NCI-H69 (cell line): ENCODE measurements around the gene TRERF1.

Experiments used
- DNase-seq: peaks from one replicate; lab custom pipeline; 2025; lab: John Stamatoyannopoulos, UW

The TRERF1 gene

DNA sequence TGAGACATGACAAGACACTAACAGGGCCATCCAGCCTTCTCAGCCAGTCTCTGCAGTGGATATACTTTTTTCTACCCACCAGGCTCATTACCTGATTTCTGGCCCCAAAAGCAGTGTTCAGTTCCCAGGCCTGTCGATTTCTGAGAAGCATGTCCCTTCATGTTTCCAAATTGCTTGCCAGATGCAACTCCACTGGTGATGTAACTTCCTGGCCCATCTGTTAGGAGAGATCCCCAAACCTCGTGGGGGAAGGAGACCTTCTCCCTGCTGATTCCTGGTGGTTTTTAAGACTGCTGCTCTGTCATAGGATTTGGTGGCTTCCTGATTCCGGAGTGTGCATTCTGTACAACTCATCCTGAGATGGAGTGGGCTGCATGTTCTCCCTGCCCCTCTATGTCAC lies 202.4 kb downstream of the TRERF1 start:
- peak; percentile 83 for DNase-seq

GRCh38 chr6:42243046-42243445 lies 208.7 kb downstream of the TRERF1 start:
- no peak for DNase-seq

DNA sequence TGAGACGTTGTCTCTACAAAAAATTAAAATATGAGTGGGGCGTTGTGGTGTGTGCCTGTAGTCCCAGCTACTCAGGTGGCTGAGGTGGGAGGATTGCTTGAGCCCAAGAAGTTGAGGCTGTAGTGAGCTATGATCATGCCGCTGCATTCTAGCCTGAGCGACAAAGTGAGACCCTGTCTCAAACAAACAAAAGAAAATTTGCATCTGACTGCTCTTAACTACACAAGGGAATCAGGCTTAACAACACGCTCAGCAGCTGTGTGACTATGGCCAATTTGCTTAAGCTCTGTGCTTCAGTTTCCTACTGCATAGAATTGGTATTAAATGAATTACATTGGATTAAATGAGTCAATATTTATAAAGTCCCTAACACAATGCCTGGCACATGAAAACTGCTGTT lies 209.8 kb downstream of the TRERF1 start:
- DNase-seq: no peak

- no peak for DNase-seq
Measured at GRCh38 chr6:42239736-42240375, 211.9 kb downstream of the TRERF1 start.

- peak; percentile 99 for DNase-seq
Measured at GRCh38 chr6:42239333-42239732, 212.4 kb downstream of the TRERF1 start.

- no peak for DNase-seq
Measured at GRCh38 chr6:42237857-42238256, 213.9 kb downstream of the TRERF1 start.

GRCh38 chr6:42236682-42237473 lies 214.8 kb downstream of the TRERF1 start:
- DNase-seq: no peak

DNA sequence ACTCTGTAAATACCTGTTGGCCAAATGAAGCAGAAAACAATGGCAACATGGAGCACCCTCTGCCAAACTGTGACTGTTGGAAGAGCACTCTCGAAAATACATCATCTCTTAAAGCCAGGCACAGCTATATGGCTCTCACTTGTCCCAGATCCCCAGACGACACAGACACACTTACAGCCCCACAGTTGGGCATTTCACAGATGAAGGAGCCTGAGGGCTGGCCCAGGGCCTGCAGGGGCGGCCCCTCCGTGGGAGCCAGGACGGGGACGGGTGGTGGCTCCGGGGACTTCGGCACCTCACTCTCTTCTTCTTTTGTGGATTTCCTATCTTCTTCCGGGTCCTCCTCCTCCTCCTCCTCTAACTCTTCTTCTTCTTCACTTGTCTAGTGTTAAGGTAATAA lies 215.7 kb downstream of the TRERF1 start:
- DNase-seq: no peak

- no peak for DNase-seq
Measured at GRCh38 chr6:42232035-42232434, 219.7 kb downstream of the TRERF1 start.

DNA sequence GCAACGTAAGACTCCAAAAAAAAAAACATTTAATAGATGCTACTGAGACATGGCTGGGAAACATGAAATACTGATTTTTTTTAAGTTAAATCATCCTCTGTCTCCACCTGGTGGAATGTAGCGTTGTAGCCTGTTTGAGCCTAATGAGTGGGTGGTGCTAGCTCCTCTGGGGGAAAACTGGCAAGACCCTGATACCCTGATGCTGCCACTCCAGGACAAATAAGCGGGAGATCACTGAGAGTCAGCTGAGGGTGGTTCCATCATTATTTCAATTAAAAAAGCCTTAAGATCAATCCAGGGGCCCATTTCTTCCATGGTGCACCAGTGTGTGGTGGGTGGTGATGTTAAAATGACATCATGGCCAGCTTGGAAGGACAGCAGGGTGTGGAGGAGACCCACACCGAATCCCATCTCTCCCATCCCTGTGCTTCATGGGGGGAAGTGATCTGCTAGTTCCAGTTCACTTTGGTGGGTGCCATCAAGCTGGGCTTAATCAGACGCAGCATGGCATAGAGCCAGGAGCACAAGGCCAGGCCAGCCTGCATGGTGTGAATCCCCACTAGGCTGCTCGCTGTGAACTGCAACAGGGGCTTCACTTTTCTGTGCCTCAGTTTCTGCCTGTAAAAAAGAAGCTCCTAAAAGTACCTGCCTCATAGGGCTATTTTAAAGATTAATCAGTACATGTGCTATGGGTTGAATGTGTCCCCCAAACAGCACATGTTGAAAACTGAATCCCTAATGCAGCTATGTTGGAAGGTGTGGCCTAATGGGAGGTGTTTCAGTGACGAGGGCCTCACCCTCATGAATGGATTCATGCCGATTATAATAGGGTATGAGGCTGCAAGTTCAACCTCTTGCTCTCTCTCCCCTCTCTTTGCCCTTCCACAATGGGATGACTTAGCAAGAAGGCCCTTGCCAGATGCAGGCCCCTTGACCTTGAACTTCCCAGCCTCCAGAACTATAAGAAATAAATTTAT lies 221.1 kb downstream of the TRERF1 start:
- DNase-seq: peak; percentile 42

GRCh38 chr6:42229506-42230119 lies 222.1 kb downstream of the TRERF1 start:
- DNase-seq: no peak

GRCh38 chr6:42228305-42228704 lies 223.4 kb downstream of the TRERF1 start:
- DNase-seq: no peak

DNA sequence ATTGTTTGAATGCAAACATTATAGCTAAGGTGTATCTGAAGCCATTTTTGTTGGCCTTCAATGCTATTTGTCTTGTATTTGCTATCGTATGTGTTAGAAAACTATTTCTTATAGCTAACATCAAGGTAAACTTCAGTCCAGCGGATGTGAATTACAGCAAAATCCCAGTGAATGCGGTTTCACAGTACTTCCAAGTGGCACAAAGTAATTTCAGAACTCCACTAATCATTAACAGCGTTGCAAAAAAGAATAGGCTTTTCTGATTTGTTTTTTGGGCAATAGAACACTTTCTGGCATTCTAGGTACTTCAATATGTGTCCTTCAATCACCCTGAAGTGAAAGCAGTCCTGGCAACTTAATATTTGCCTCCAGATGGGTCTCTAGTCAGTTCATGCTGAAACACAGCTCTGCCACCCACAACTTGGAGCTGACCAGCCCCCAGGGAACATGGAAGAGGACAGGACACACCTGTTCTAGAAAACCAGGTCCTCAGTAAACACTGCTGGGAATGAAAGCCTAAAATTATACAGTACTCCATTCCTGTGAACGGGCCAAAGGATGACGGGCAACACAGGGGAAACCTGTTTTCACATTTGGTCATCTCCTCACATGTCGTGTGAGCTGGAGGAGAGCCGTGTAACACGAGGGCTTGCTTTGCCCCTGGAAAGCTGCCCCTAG lies 224.4 kb downstream of the TRERF1 start:
- DNase-seq: peak; percentile 73

DNA sequence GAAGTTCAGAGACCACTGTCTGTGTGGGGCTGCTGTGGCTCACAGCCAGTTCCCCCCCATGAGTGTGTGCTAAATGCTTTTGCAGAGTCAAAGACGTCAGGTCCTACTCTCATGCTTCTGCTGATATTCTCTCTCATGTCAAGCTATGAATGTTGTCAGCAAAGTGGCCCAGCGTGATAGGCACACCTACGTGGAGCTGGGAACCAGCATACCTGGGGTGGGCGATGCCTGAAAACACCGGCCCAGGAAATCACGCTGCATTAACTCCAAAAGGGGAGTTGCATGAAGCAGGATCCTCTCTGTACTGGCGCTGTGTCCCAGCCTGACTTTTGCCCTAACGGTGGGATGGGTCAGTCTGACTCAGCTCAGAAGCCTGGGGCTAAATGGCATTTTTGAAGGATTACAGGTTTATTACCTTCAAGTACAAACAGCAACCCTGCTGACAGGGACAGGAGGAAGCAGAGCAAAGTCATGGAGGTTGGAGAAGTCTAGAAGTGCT lies 225.0 kb downstream of the TRERF1 start:
- DNase-seq: peak; percentile 97

DNA sequence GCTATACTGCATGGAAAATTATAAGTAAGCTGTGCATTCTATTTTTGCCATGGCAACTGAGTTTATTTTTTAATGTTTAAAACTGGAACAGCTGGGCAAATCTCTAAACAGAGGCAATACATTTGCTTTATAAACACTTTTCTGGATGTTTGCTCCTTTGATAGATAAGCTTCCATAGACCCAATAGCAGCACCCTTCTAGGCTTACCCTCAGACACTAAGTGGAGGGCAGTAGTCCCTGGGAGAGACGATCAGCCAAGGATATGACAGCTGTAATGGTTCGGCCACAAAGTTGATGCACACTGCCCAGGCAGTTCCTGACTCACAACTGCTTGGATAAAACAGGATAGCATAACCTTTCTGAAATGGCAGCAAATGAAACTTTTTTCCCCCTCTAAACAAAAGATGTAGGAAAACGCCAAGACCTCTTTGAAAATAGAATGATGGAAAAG lies 225.5 kb downstream of the TRERF1 start:
- DNase-seq: peak; percentile 61

GRCh38 chr6:42225419-42225818 lies 226.3 kb downstream of the TRERF1 start:
- no peak for DNase-seq

GRCh38 chr6:42225029-42225339 lies 226.7 kb downstream of the TRERF1 start:
- DNase-seq: no peak

GRCh38 chr6:42224222-42225028 lies 227.3 kb downstream of the TRERF1 start:
- DNase-seq: peak; percentile 61

- peak; percentile 27 for DNase-seq
Measured at GRCh38 chr6:42222448-42222847, 229.3 kb downstream of the TRERF1 start.

DNA sequence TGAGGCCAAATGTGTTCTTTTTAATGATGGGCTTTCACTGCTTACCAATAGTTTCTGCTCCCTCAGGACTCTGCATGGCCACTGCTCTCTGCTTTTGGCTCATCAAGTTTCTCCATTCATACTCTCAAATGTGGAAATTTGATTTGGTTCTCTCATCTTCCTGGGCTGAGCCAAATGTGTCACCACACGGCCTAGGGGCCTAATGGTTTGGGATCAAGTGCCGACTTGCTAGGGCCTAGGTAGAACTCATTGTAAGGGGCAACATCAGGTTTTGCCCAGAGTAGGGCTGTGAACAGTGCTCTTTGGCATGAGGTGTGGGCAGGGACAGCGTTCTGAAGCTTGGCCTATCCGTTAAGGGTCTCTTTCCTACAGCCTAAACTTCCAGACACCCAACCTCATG lies 230.2 kb downstream of the TRERF1 start:
- no peak for DNase-seq
